Aorta (tissue), 5 donors: ENCODE data around the gene NGF. TPM values are rescaled to one million over a fixed set of nuclear protein-coding genes. Genes with fewer than 3 reads are reported as not detected.
A peak's percentile ranks its signal among the peaks of the same experiment; 100 is the strongest.
"Not testable (repeated sequence)": the region's sequence is repeated elsewhere in the genome, so short reads cannot be mapped to it uniquely, and the experiment has no call there.

Experiments used
- ATAC-seq: fragments of 200-7000 bp; cut with Tn5 transposase; one replicate; pipeline ENCODE4 v1.9.1; 2022; ENCODE audit warnings: moderate library complexity; ENCODE audit not compliant: low FRiP score
- DNase-seq, 2 donors: peaks; one replicate each; pipeline ENCODE4 v3.0.0-alpha.2; 2020
- H3K27ac ChIP-seq, 2 donors: one replicate each; pipeline ENCODE4 v1.5.1; 2013; ENCODE audit warnings: low read length in 2 of 2, mild to moderate bottlenecking in 2 of 2, moderate library complexity in 2 of 2, control low read depth in 1 of 2, inconsistent platforms in 1 of 2, low read depth in 1 of 2
- H3K27me3 ChIP-seq, 2 donors: one replicate each; pipeline ENCODE4 v1.6.1; 2013; ENCODE audit warnings: control low read depth in 1 of 2, low read length in 1 of 2, mild to moderate bottlenecking in 1 of 2, moderate library complexity in 1 of 2; ENCODE audit not compliant: insufficient read depth in 2 of 2, control insufficient read depth in 1 of 2
- H3K36me3 ChIP-seq, 2 donors: one replicate each; pipeline ENCODE4 v1.6.1; 2013; ENCODE audit warnings: control low read depth in 1 of 2, low read length in 1 of 2, mild to moderate bottlenecking in 1 of 2; ENCODE audit not compliant: insufficient read depth in 2 of 2, control insufficient read depth in 1 of 2
- H3K4me1 ChIP-seq, 2 donors: one replicate each; pipeline ENCODE4 v1.6.1; 2013; ENCODE audit warnings: low read length in 2 of 2, control low read depth in 1 of 2, mild to moderate bottlenecking in 1 of 2, moderate library complexity in 1 of 2; ENCODE audit not compliant: insufficient read depth in 2 of 2, control insufficient read depth in 1 of 2
- H3K4me3 ChIP-seq, 2 donors: one replicate each; pipeline ENCODE4 v1.5.1; 2013; ENCODE audit warnings: low read length in 2 of 2, control low read depth in 1 of 2, mild to moderate bottlenecking in 1 of 2
- H3K9me3 ChIP-seq: one replicate; pipeline ENCODE4 v1.6.1; 2013; ENCODE audit warnings: mild to moderate bottlenecking, low read length; ENCODE audit not compliant: control insufficient read depth
- WGBS, 2 donors: extraction: QIAGEN DNeasy Blood & Tissue Kit; methylation state at CpG; one replicate each; pipeline ENCODE4 v1.1.7; 2013; 5-methylcytosine and 5-hydroxymethylcytosine counted together
- intact Hi-C, 2 donors: fragments of 100-400 bp; cut with DNase I; formaldehyde crosslinking; loops; one replicate each; pipeline versions ENCODE4 v1.14.2 to v1.15.0; 2022
- polyA plus RNA-seq, 2 donors: library from polyadenylated mRNA; stranded (reverse); fragments of 200-250 nt; gene quantifications; one replicate each; pipeline ENCODE4 v1.2.3, GENCODE V29; 2013
- total RNA-seq, 2 donors: library from RNA; stranded (reverse); fragmentation: NEBNext Ultra II Directional; extraction: Animal tissue kit (Norgen Biotek cat#: 25700); gene quantifications; one replicate each; pipeline ENCODE4 v1.2.1, GENCODE V29; 2021
- donor health status: healthy with polysubstance abuse.
- donor health status: Bipolar disorder and iron deficiency.
- donor health status: DM: no; HTN: no; CAD: no.
- donor health status: DM: no; HTN: no; CAD: no.
- donor health status: DM: yes; HTN: yes; CAD: no.

NGF gene
- total and polyA plus RNA-seq, 4 donors = 10.2 to 39.7 (median 15.6) TPM

DNA sequence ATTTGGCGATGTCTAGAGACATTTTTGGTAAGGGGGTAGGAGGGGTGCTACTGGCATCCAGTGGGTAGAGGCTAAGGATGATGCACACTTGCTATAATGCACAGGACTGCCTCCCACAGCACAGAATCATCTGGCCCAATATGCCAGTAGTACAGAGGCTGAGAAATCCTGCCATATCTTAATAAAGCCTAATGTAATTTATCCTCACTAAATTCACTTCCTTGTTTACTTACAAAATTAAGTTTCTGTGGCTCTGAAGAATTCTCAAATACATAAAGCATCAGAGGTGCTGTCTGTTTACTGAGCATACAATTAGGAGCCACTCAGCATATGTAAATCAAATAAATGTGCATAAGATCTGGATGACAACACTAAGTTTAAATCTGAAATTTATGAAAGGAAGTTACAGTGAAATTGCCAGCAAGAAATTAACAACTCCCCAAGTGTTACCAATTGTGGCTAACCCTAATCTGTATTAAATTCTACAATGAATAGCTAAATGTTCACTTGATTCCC is 26.5 kb downstream of the NGF start:
- DNase-seq (no peak), ATAC-seq (no peak)
- H3K4me1 ChIP-seq = peaks cover 6 to 15% of the 10 kb centered on the region in 2 donors

DNA sequence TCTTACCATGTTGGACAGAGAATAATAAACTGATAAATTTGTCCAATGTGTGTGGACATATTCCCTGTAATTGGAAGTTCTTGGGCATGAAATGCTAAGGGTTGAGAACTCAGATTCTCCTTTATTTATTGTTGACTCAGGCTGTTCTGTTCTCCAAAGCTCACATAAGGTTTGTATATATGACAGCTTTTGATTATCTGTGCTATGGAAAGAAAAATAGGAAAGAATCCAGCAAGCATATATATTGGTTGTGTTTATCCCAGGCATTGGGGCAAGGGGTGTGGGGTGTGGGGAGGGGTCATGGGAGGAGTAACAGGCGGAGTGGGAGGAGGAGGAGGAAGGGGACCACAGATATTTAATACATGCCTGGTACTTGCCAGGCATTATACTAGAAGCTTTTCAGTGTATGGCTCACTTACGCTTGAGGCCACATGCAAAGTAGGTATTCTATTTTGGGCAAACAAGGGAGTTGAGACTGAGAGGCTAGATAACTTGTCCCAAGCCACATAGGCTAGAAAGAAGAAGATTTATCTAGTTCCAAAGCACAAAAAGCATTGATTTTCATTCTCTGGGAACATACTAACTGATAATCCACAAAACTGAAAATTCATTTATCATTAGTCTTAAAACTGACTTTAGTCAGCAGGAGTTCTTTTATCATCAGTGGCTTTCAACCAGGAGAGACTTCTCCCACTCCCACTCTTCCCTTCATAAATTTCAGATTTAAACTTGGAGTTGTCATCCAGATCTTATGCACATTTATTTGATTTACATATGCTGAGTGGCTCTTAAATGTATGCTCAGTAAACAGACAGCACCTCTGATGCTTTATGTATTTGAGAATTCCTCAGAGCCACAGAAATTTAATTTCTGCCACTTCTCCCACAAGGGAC is 27.2 kb downstream of the NGF start:
- Histone ChIP-seq H3K4me1 (peaks cover 6 to 15% of the 10 kb centered on the region in 2 donors), H3K27ac (peak overlapping the region in 1 of 2 donors; percentile 12)
- 87 to 90% methylated on average over 2 of the region's 2 CpGs for WGBS, 2 donors

More for the DNA sequence above, 26.5 kb downstream of the NGF start:
- Histone ChIP-seq H3K9me3 (no peaks in the 10 kb centered on the region), H3K27me3 (no peaks in the 10 kb centered on the region), H3K27ac (no peak overlapping the region), H3K36me3 (no peaks in the 10 kb centered on the region), H3K4me3 (no peak overlapping the region)
- intact Hi-C loops = no loop called here
- WGBS, 2 donors = 90 to 100% methylated on average over 1 of the region's 1 CpG

DNA sequence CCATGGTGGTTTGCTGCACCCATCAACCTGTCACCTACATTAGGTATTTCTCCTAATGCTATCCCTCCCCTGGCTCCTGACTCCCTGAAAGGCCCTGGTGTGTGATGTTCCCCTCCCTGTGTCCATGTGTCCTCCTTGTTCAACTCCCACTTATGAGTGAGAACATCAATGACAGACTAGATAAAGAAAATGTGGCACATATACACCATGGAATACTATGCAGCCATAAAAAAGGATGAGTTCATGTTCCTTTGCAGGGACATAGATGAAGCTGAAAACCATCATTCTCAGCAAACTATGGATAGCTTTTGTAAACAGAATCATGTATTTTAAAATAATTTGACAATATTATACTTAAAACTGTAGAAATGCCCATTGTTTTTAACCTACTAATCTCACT is 28.5 kb downstream of the NGF start:
- intact Hi-C loops, H3K27ac ChIP-seq, H3K4me1 ChIP-seq, H3K9me3 ChIP-seq, H3K36me3 ChIP-seq, H3K4me3 ChIP-seq, DNase-seq, ATAC-seq, H3K27me3 ChIP-seq: not testable (repeated sequence)

More for the DNA sequence above, 27.2 kb downstream of the NGF start:
- Histone ChIP-seq H3K36me3 (no peaks in the 10 kb centered on the region), H3K27me3 (no peaks in the 10 kb centered on the region), H3K9me3 (no peaks in the 10 kb centered on the region), H3K4me3 (no peak overlapping the region)
- intact Hi-C loops = no loop called here
- no peak for ATAC-seq
- no peak for DNase-seq

GRCh38 chr1:115308969-115309368 is 29.1 kb downstream of the NGF start:
- H3K4me1 ChIP-seq = peaks cover 6 to 8% of the 10 kb centered on the region in 2 donors
- intact Hi-C loops = no loop called here
- ATAC-seq (no peak), DNase-seq (no peak)
- 92 to 96% methylated on average over 1 of the region's 1 CpG for WGBS, 2 donors
- no peak overlapping the region for H3K27ac ChIP-seq
- no peaks in the 10 kb centered on the region for H3K36me3 ChIP-seq
- H3K4me3 ChIP-seq = no peak overlapping the region
- no peaks in the 10 kb centered on the region for H3K9me3 ChIP-seq
- no peaks in the 10 kb centered on the region for H3K27me3 ChIP-seq

DNA sequence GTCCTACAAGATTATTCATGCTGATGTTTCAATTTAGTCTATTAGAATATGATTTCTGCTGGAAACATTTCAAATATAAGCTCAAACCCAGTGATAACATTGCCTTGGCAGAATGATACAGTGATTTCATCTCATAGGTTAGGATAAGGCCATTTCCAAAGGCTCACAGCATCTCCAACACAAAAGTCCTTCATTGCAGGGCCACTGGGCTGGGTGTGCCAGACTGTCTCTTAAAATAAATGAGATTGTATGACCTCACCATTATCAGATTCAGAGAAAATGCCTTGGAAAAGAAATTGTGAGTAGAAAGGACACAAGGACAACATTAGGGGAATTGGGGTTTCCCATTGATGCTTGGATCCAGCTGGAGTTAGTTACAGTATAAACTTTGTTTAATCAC is 30.4 kb downstream of the NGF start:
- intact Hi-C loops = no loop called here
- peaks cover 5 to 8% of the 10 kb centered on the region in 2 donors for H3K4me1 ChIP-seq
- ATAC-seq (no peak), DNase-seq (no peak)
- H3K9me3 ChIP-seq = no peaks in the 10 kb centered on the region
- no peak overlapping the region for H3K4me3 ChIP-seq
- H3K27ac ChIP-seq = no peak overlapping the region
- H3K27me3 ChIP-seq = no peaks in the 10 kb centered on the region
- no peaks in the 10 kb centered on the region for H3K36me3 ChIP-seq

DNA sequence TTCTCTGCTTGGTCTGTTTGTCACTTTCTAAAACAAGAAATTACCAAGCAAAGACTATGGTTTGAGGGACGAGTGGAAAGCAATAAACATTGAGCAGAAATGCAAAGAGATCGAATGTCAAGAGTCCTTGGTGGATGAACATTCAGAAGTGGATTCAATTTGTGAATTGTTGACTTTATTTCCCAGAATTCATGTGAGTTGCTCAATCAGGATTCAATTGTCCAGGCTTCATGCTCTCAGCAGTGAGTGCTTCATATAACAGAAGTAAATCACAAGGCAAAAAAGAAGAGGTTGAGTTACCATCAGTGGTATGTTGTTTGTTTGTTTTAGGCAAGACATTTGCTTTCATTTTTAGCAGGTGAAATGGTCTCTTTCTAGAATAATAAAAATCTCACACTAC is 31.9 kb downstream of the NGF start:
- H3K27ac ChIP-seq = peak overlapping the region in 1 of 2 donors; percentile 3

GRCh38 chr1:115303364-115303763 is 34.7 kb downstream of the NGF start:
- H3K9me3 ChIP-seq = no peaks in the 10 kb centered on the region
- 97 to 99% methylated on average over 2 of the region's 2 CpGs for WGBS, 2 donors
- no peak overlapping the region for H3K27ac ChIP-seq
- intact Hi-C loops = no loop called here
- ATAC-seq (no peak), DNase-seq (no peak)
- H3K4me1 ChIP-seq = peaks cover 6 to 8% of the 10 kb centered on the region in 2 donors
- no peak overlapping the region for H3K4me3 ChIP-seq
- no peaks in the 10 kb centered on the region for H3K27me3 ChIP-seq
- H3K36me3 ChIP-seq = no peaks in the 10 kb centered on the region

More for the DNA sequence above, 31.9 kb downstream of the NGF start:
- 31 to 37% methylated on average over 2 of the region's 2 CpGs for WGBS, 2 donors
- intact Hi-C loops = no loop called here
- Histone ChIP-seq H3K4me1 (peaks cover 5 to 8% of the 10 kb centered on the region in 2 donors), H3K27me3 (no peaks in the 10 kb centered on the region), H3K4me3 (no peak overlapping the region), H3K9me3 (no peaks in the 10 kb centered on the region), H3K36me3 (no peaks in the 10 kb centered on the region)
- ATAC-seq (no peak), DNase-seq (no peak)

DNA sequence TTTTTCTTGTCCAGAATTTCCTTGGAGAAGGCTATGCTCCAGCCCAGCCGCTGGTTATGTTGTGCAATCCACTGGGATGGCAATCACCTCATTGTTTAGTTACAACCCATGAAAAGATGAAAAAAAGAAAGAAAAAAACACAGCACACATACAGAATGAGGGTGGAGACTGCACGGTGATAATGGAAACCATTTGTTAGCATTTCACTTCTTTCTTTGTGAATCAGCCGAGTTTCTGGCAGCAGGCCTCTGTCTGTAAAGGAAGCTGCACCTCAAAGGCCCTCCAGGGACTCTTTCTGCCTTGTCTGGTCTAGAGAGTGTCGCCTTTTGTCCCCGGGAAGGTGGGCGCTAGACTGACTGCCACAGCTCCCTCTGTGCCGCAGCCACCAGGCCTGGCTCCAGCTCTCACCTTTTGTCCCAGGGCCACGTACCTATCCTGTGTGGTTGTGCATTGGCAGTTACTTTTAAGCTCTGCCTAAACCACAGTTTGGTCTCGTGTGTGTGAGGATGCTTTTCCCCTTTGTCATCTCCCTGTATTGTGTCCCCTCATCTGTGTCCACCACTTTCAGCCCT is 35.6 kb downstream of the NGF start:
- Histone ChIP-seq H3K4me3 (no peak overlapping the region), H3K27ac (no peak overlapping the region), H3K4me1 (peaks cover 6% of the 10 kb centered on the region in 2 donors), H3K9me3 (no peaks in the 10 kb centered on the region), H3K27me3 (no peaks in the 10 kb centered on the region), H3K36me3 (no peaks in the 10 kb centered on the region)
- intact Hi-C loops = no loop called here
- DNase-seq = no peak
- no peak for ATAC-seq
- WGBS, 2 donors = 65 to 70% methylated on average over 9 of the region's 9 CpGs
